ENCODE results near the gene FDCSP.

FDCSP gene

GRCh38 chr4:70277121-70277520, 51.2 kb downstream of the FDCSP start:
- DNase-seq (ENCODE audit: low read depth, low spot score): no peak
- no peaks in the 10 kb centered on the region for H3K9me3 ChIP-seq (ENCODE audit: low read depth, low read length)
- H3K4me3 ChIP-seq: no peak overlapping the region
- H3K27ac ChIP-seq: no peak overlapping the region
- H3K9ac ChIP-seq (ENCODE audit: insufficient read length): no peak overlapping the region
- TF ChIP-seq FOXP2 (optimal IDR thresholded peaks at IDR 0.05; ENCODE audit: control extremely low read depth, extremely low read length, insufficient read depth): no peak
- TF ChIP-seq EZH2 (IDR thresholded peaks at IDR 0.05): no peak
- no peak for TF ChIP-seq POLR2AphosphoS5 (IDR thresholded peaks at IDR 0.05; ENCODE audit: borderline replicate concordance, low read depth, low read length)
- no peaks in the 10 kb centered on the region for H3K36me3 ChIP-seq (ENCODE audit: insufficient read depth, low read length)

- TF ChIP-seq POLR2AphosphoS5 (IDR thresholded peaks at IDR 0.05; ENCODE audit: borderline replicate concordance, low read depth, low read length) (no peak), EZH2 (IDR thresholded peaks at IDR 0.05) (no peak), FOXP2 (optimal IDR thresholded peaks at IDR 0.05; ENCODE audit: control extremely low read depth, extremely low read length, insufficient read depth) (no peak)
Measured at GRCh38 chr4:70280567-70280966, 54.6 kb downstream of the FDCSP start.

More at GRCh38 chr4:70280567-70280966, 54.6 kb downstream of the FDCSP start:
- no peaks in the 10 kb centered on the region for H3K36me3 ChIP-seq (ENCODE audit: insufficient read depth, low read length)
- no peaks in the 10 kb centered on the region for H3K9me3 ChIP-seq (ENCODE audit: low read depth, low read length)
- H3K27ac ChIP-seq: no peak overlapping the region
- H3K4me3 ChIP-seq: no peak overlapping the region
- DNase-seq (ENCODE audit: low read depth, low spot score): no peak
- no peak overlapping the region for H3K9ac ChIP-seq (ENCODE audit: insufficient read length)

Measured in SK-N-MC (cell line).